Mucosa of stomach (tissue), 1 donor: ENCODE results near the gene C1QTNF1.

Experiments
- H3K27me3 ChIP-seq: one replicate; pipeline ENCODE4 v1.7.0; 2013; ENCODE audit warnings: mild to moderate bottlenecking, low read length; ENCODE audit not compliant: control insufficient read depth, insufficient read depth
- H3K36me3 ChIP-seq: one replicate; pipeline ENCODE4 v1.7.0; 2013; ENCODE audit warnings: low read length; ENCODE audit not compliant: control insufficient read depth, insufficient read depth
- H3K4me1 ChIP-seq: one replicate; pipeline ENCODE4 v1.7.0; 2013; ENCODE audit warnings: mild to moderate bottlenecking, low read length; ENCODE audit not compliant: control insufficient read depth, insufficient read depth
- H3K4me3 ChIP-seq: one replicate; pipeline ENCODE4 v1.7.0; 2013; ENCODE audit warnings: low read length
- H3K9ac ChIP-seq: one replicate; pipeline ENCODE4 v1.7.0; 2013; ENCODE audit warnings: mild to moderate bottlenecking, low read length, moderate library complexity
- H3K9me3 ChIP-seq: one replicate; pipeline ENCODE4 v1.7.0; 2013; ENCODE audit warnings: mild to moderate bottlenecking, low read length, moderate library complexity; ENCODE audit not compliant: control insufficient read depth
- donor health status: Pancreatic carcinoma.

C1QTNF1 gene

GRCh38 chr17:78986048-78986648, 37.8 kb upstream of the C1QTNF1 start:
- Histone ChIP-seq H3K4me3 (peak overlapping the region; percentile 23), H3K27me3 (no peaks in the 10 kb centered on the region)

GRCh38 chr17:78986649-78987328, 37.2 kb upstream of the C1QTNF1 start:
- Histone ChIP-seq H3K36me3 (peaks cover 8% of the 10 kb centered on the region), H3K9me3 (no peaks in the 10 kb centered on the region), H3K4me3 (peak overlapping the region; percentile 23), H3K27me3 (no peaks in the 10 kb centered on the region), H3K9ac (peak overlapping the region; percentile 52), H3K4me1 (peaks cover 28% of the 10 kb centered on the region)

More at GRCh38 chr17:78986048-78986648, 37.8 kb upstream of the C1QTNF1 start:
- peaks cover 28% of the 10 kb centered on the region for H3K4me1 ChIP-seq
- no peaks in the 10 kb centered on the region for H3K9me3 ChIP-seq
- H3K9ac ChIP-seq, result peak overlapping the region; percentile 52
- peaks cover 2% of the 10 kb centered on the region for H3K36me3 ChIP-seq

- H3K9me3 ChIP-seq, result no peaks in the 10 kb centered on the region
These were observed 35.8 kb upstream of the C1QTNF1 start for GRCh38 chr17:78988152-78988551.

GRCh38 chr17:78990349-78991016, 33.5 kb upstream of the C1QTNF1 start:
- Histone ChIP-seq H3K9ac (no peak overlapping the region), H3K36me3 (peaks cover 18% of the 10 kb centered on the region), H3K27me3 (no peaks in the 10 kb centered on the region), H3K4me3 (no peak overlapping the region), H3K4me1 (peaks cover 60% of the 10 kb centered on the region), H3K9me3 (no peaks in the 10 kb centered on the region)

More at GRCh38 chr17:78988152-78988551, 35.8 kb upstream of the C1QTNF1 start:
- Histone ChIP-seq H3K9ac (no peak overlapping the region), H3K4me3 (no peak overlapping the region), H3K36me3 (peaks cover 12% of the 10 kb centered on the region), H3K4me1 (peaks cover 37% of the 10 kb centered on the region), H3K27me3 (no peaks in the 10 kb centered on the region)

GRCh38 chr17:78991017-78991738, 32.8 kb upstream of the C1QTNF1 start:
- Histone ChIP-seq H3K4me3 (no peak overlapping the region), H3K9me3 (no peaks in the 10 kb centered on the region), H3K36me3 (peaks cover 18% of the 10 kb centered on the region), H3K27me3 (no peaks in the 10 kb centered on the region), H3K4me1 (peaks cover 60% of the 10 kb centered on the region), H3K9ac (no peak overlapping the region)

GRCh38 chr17:78991906-78992532, 31.9 kb upstream of the C1QTNF1 start:
- no peak overlapping the region for H3K4me3 ChIP-seq
- peaks cover 61% of the 10 kb centered on the region for H3K4me1 ChIP-seq
- no peaks in the 10 kb centered on the region for H3K27me3 ChIP-seq
- H3K9me3 ChIP-seq, result no peaks in the 10 kb centered on the region
- H3K9ac ChIP-seq, result no peak overlapping the region
- peaks cover 27% of the 10 kb centered on the region for H3K36me3 ChIP-seq

GRCh38 chr17:78992542-78993212, 31.3 kb upstream of the C1QTNF1 start:
- Histone ChIP-seq H3K9me3 (no peaks in the 10 kb centered on the region), H3K9ac (no peak overlapping the region), H3K36me3 (peaks cover 28% of the 10 kb centered on the region), H3K4me3 (no peak overlapping the region), H3K27me3 (no peaks in the 10 kb centered on the region), H3K4me1 (peaks cover 61% of the 10 kb centered on the region)

GRCh38 chr17:78993241-78993956, 30.6 kb upstream of the C1QTNF1 start:
- Histone ChIP-seq H3K4me3 (no peak overlapping the region), H3K27me3 (no peaks in the 10 kb centered on the region), H3K9me3 (no peaks in the 10 kb centered on the region), H3K36me3 (peaks cover 28% of the 10 kb centered on the region), H3K9ac (no peak overlapping the region), H3K4me1 (peaks cover 61% of the 10 kb centered on the region)

- Histone ChIP-seq H3K9ac (no peak overlapping the region), H3K9me3 (no peaks in the 10 kb centered on the region), H3K4me1 (peaks cover 68% of the 10 kb centered on the region), H3K27me3 (no peaks in the 10 kb centered on the region), H3K4me3 (no peak overlapping the region), H3K36me3 (peaks cover 28% of the 10 kb centered on the region)
These were observed 29.8 kb upstream of the C1QTNF1 start for GRCh38 chr17:78993981-78994671.

- H3K9ac ChIP-seq, result peak overlapping the region; percentile 54
- H3K4me1 ChIP-seq, result peaks cover 71% of the 10 kb centered on the region
- no peak overlapping the region for H3K4me3 ChIP-seq
- H3K9me3 ChIP-seq, result no peaks in the 10 kb centered on the region
- no peaks in the 10 kb centered on the region for H3K27me3 ChIP-seq
- H3K36me3 ChIP-seq, result peaks cover 28% of the 10 kb centered on the region
These were observed 28.8 kb upstream of the C1QTNF1 start for GRCh38 chr17:78995022-78995760.
